Fibroblast of lung (primary cell): Measurements from ENCODE around the gene DPYD. TPM values are rescaled to one million over a fixed set of nuclear protein-coding genes. Genes with fewer than 3 reads are reported as not detected.
A peak's percentile ranks its signal among the peaks of the same experiment; 100 is the strongest.

Experiments
- DNase-seq, 2 donors: peaks; one replicate each; pipeline versions ENCODE4 v3.0.0 to v3.0.0-alpha.2; 2010; ENCODE audit warnings: low read depth in 2 of 2
- H2AFZ ChIP-seq: 2 replicates; pipeline ENCODE4 v1.5.1; 2012; ENCODE audit warnings: low read length, control low read depth, inconsistent platforms
- H3K27ac ChIP-seq: 2 replicates; pipeline ENCODE4 v1.5.1; 2011; ENCODE audit warnings: low read length, control low read depth; ENCODE audit not compliant: insufficient read depth
- H3K27me3 ChIP-seq: 2 replicates; pipeline ENCODE4 v1.5.1; 2011; ENCODE audit warnings: mild to moderate bottlenecking, low read length; ENCODE audit not compliant: control insufficient read depth, insufficient read depth
- H3K36me3 ChIP-seq: 2 replicates; pipeline ENCODE4 v1.5.1; 2011; ENCODE audit warnings: low read length; ENCODE audit not compliant: control insufficient read depth, insufficient read depth
- H3K4me1 ChIP-seq: 2 replicates; pipeline ENCODE4 v1.5.1; 2011; ENCODE audit warnings: low read length; ENCODE audit not compliant: control insufficient read depth, insufficient read depth; ENCODE audit errors: extremely low read depth
- H3K4me2 ChIP-seq: 2 replicates; pipeline ENCODE4 v1.5.1; 2011; ENCODE audit warnings: low read length, control low read depth; ENCODE audit not compliant: insufficient read depth; ENCODE audit errors: extremely low read depth
- H3K4me3 ChIP-seq, 4 experiments: fragments of 200-600 bp in 1 of 4; sonication (generic) in 1 of 4; replicated peaks in 1 of 4; 2 replicates each; pipeline ENCODE4 v1.5.1; 2011 to 2016; ENCODE audit warnings: low read length in 4 of 4, low read depth in 3 of 4, mild to moderate bottlenecking in 3 of 4, control low read depth in 2 of 4, inconsistent platforms in 1 of 4, mixed read lengths in 1 of 4; ENCODE audit not compliant: insufficient read depth in 1 of 4; ENCODE audit errors: control extremely low read depth in 1 of 4
- H3K79me2 ChIP-seq: 2 replicates; pipeline ENCODE4 v1.5.1; 2012; ENCODE audit warnings: mild to moderate bottlenecking, low read length, inconsistent platforms; ENCODE audit not compliant: control insufficient read depth, insufficient read depth
- H3K9ac ChIP-seq: 2 replicates; pipeline ENCODE4 v1.5.1; 2011; ENCODE audit warnings: mild to moderate bottlenecking, low read length, control low read depth; ENCODE audit not compliant: insufficient read depth
- H3K9me3 ChIP-seq: 2 replicates; pipeline ENCODE4 v1.5.1; 2012; ENCODE audit warnings: low read depth, low read length; ENCODE audit not compliant: control insufficient read depth, insufficient read depth
- H4K20me1 ChIP-seq: 2 replicates; pipeline ENCODE4 v1.5.1; 2011; ENCODE audit warnings: low read length; ENCODE audit not compliant: control insufficient read depth, insufficient read depth; ENCODE audit errors: extremely low read depth
- CTCF ChIP-seq, 2 donors: IDR thresholded peaks in 1 of 2; conservative IDR thresholded peaks in 1 of 2; 1 replicate in 1 of 2; 2 replicates in 1 of 2; pipeline ENCODE4 v1.5.1; 2011 to 2012; ENCODE audit warnings: low read length in 2 of 2, control low read depth in 1 of 2, inconsistent platforms in 1 of 2, low read depth in 1 of 2, mild to moderate bottlenecking in 1 of 2
- EZH2 ChIP-seq: IDR thresholded peaks from 2 replicates; pipeline ENCODE4 v1.5.1; 2012; ENCODE audit warnings: low read length, control low read depth, mild to moderate bottlenecking; ENCODE audit errors: missing control alignments
- polyA plus RNA-seq, 2 donors: library from polyadenylated mRNA; depleted of rRNA in 1 of 2; stranded (reverse) in 1 of 2; unstranded in 1 of 2; fragments of >200 nt; gene quantifications; 2 replicates each; pipeline ENCODE4 v1.2.1, GENCODE V29; 2011 to 2012; ENCODE audit warnings: missing spikeins in 1 of 2
- total RNA-seq: library from RNA; depleted of rRNA; stranded (reverse); fragments of >200 nt; gene quantifications from 2 replicates; pipeline ENCODE4 v1.2.1, GENCODE V29; 2014

The DPYD gene
- total and polyA plus RNA-seq, 2 donors (not counting 1 experiment from before 2014, with no cell fraction given) = 32.0 to 63.1 TPM

GRCh38 chr1:97433094-97433823 lies 487.6 kb downstream of the DPYD start:
- Histone ChIP-seq H3K36me3 (no peaks in the 10 kb centered on the region), H3K27ac (peak overlapping the region; percentile 10), H3K9ac (no peak overlapping the region), H3K4me1 (peaks cover 9% of the 10 kb centered on the region), H3K27me3 (no peaks in the 10 kb centered on the region), H3K79me2 (no peaks in the 10 kb centered on the region), H4K20me1 (no peaks in the 10 kb centered on the region), H2AFZ (no peak overlapping the region), H3K4me2 (peak overlapping the region; percentile 2), H3K4me3 (no peak overlapping the region), H3K9me3 (no peaks in the 10 kb centered on the region)
- peak; percentile 88 to 95 for DNase-seq
- TF ChIP-seq CTCF (conservative IDR thresholded peaks at IDR 0.05 in 1 of 2, IDR thresholded peaks at IDR 0.05 in 1 of 2; ENCODE audit: low read depth in 1 of 2, low read length in 2 of 2) (no peak), EZH2 (no peak)

DNA sequence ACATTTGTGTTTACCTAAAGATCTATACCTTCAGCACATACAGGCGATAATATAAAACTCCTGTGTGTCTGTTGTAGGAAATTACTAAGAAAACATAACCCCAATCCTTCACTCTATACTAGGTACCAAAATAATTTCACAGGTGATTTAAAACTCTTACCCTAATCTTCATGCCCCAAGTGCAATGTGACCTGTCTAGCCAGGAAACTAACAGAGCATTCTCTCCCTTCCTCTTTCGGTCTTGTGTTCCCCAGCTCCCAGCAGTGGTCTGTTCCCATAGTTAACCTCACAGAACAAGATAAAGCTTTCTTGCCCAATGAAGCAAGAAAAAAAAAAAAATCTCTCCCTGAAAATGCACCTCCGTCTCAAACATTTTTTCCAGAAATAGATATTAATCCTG lies 493.5 kb downstream of the DPYD start:
- H3K27ac ChIP-seq = no peak overlapping the region
- no peak overlapping the region for H3K9ac ChIP-seq
- H2AFZ ChIP-seq = no peak overlapping the region
- H3K4me1 ChIP-seq = no peaks in the 10 kb centered on the region
- no peaks in the 10 kb centered on the region for H4K20me1 ChIP-seq
- H3K4me2 ChIP-seq = no peak overlapping the region
- H3K4me3 ChIP-seq = no peak overlapping the region
- no peak for DNase-seq
- no peaks in the 10 kb centered on the region for H3K79me2 ChIP-seq
- H3K36me3 ChIP-seq = no peaks in the 10 kb centered on the region
- TF ChIP-seq EZH2 = no peak
- TF ChIP-seq CTCF (conservative IDR thresholded peaks at IDR 0.05 in 1 of 2, IDR thresholded peaks at IDR 0.05 in 1 of 2; ENCODE audit: low read depth in 1 of 2, low read length in 2 of 2) = no peak
- H3K27me3 ChIP-seq = no peaks in the 10 kb centered on the region
- H3K9me3 ChIP-seq = no peaks in the 10 kb centered on the region

GRCh38 chr1:97424209-97424608 lies 496.6 kb downstream of the DPYD start:
- Histone ChIP-seq H3K36me3 (no peaks in the 10 kb centered on the region), H3K27me3 (no peaks in the 10 kb centered on the region), H3K9ac (no peak overlapping the region), H2AFZ (no peak overlapping the region), H3K4me2 (no peak overlapping the region), H4K20me1 (no peaks in the 10 kb centered on the region), H3K79me2 (no peaks in the 10 kb centered on the region), H3K9me3 (no peaks in the 10 kb centered on the region), H3K27ac (no peak overlapping the region), H3K4me1 (no peaks in the 10 kb centered on the region), H3K4me3 (no peak overlapping the region)
- TF ChIP-seq CTCF (conservative IDR thresholded peaks at IDR 0.05 in 1 of 2, IDR thresholded peaks at IDR 0.05 in 1 of 2; ENCODE audit: low read depth in 1 of 2, low read length in 2 of 2) (no peak), EZH2 (no peak)
- no peak for DNase-seq
